K562 (cell line): ENCODE results near the gene COX4I2. TPM values are rescaled to one million over a fixed set of nuclear protein-coding genes. Genes with fewer than 3 reads are reported as not detected.

Source experiments
- CBFA2T3 ChIP-seq: fragments of 450-650 bp; IDR thresholded peaks from 2 replicates; pipeline ENCODE4 v1.6.1; 2017
- GATA2 ChIP-seq: sonication (generic); formaldehyde crosslinking; IDR thresholded peaks from 2 replicates; pipeline ENCODE4 v1.4.0; 2020; ENCODE audit warnings: mild to moderate bottlenecking, missing genetic modification reagents
- ILF3 ChIP-seq: fragments of 450-650 bp; IDR thresholded peaks from 2 replicates; pipeline ENCODE4 v1.6.1; 2018; ENCODE audit warnings: antibody characterized with exemption, mild to moderate bottlenecking, moderate library complexity, borderline replicate concordance
- JUNB ChIP-seq: fragments of 450-650 bp; formaldehyde crosslinking; conservative IDR thresholded peaks from 2 replicates; pipeline ENCODE4 v1.4.0; 2020; ENCODE audit warnings: mild to moderate bottlenecking
- KDM1A ChIP-seq, 2 experiments: fragments of 450-650 bp; IDR thresholded peaks; 2 replicates each; pipeline ENCODE4 v1.6.1; 2016; ENCODE audit warnings: mild to moderate bottlenecking in 2 of 2
- KLF6 ChIP-seq: fragments of 250-450 bp; sonication (Bioruptor Pico); IDR thresholded peaks from 2 replicates; pipeline ENCODE4 v1.4.0; 2020; ENCODE audit warnings: mild to moderate bottlenecking, moderate library complexity, borderline replicate concordance
- MYBL2 ChIP-seq, 2 experiments: fragments of 450-650 bp in 1 of 2; sonication (generic) in 1 of 2; formaldehyde crosslinking in 1 of 2; IDR thresholded peaks; 2 replicates each; pipeline versions ENCODE4 v1.6.1 to v1.8.1; 2017 to 2022; ENCODE audit warnings: borderline replicate concordance in 1 of 2, inconsistent platforms in 1 of 2, low read depth in 1 of 2, mild to moderate bottlenecking in 1 of 2, missing genetic modification reagents in 1 of 2, moderate library complexity in 1 of 2
- NCOA4 ChIP-seq: fragments of 450-650 bp; IDR thresholded peaks from 2 replicates; pipeline ENCODE4 v1.6.1; 2018; ENCODE audit warnings: mild to moderate bottlenecking; ENCODE audit not compliant: partially characterized antibody
- NUFIP1 ChIP-seq: fragments of 450-650 bp; IDR thresholded peaks from 2 replicates; pipeline ENCODE4 v1.6.1; 2018; ENCODE audit not compliant: partially characterized antibody
- POLR2A ChIP-seq: fragments of 450-650 bp; conservative IDR thresholded peaks from 2 replicates; pipeline ENCODE4 v1.6.1; 2016
- POLR2G ChIP-seq: fragments of 200-400 bp; formaldehyde crosslinking; IDR thresholded peaks from 2 replicates; pipeline ENCODE4 v1.6.1; 2017; ENCODE audit warnings: low read depth, mild to moderate bottlenecking, antibody characterized with exemption, low read length, moderate library complexity
- PTRF ChIP-seq: fragments of 450-650 bp; IDR thresholded peaks from 2 replicates; pipeline ENCODE4 v1.6.1; 2016; ENCODE audit warnings: mild to moderate bottlenecking, missing genetic modification characterization, missing compliant biosample characterization
- PURB ChIP-seq: sonication (generic); formaldehyde crosslinking; IDR thresholded peaks from 2 replicates; pipeline ENCODE4 v1.9.0; 2021; ENCODE audit warnings: low read depth, mild to moderate bottlenecking, missing genetic modification reagents
- RAD51 ChIP-seq: fragments of 450-650 bp; IDR thresholded peaks from 2 replicates; pipeline ENCODE4 v1.7.1; 2016; ENCODE audit warnings: low read depth, mild to moderate bottlenecking, borderline replicate concordance
- RB1 ChIP-seq: fragments of 450-650 bp; IDR thresholded peaks from 2 replicates; pipeline ENCODE4 v1.6.1; 2017; ENCODE audit warnings: low read depth, mild to moderate bottlenecking
- SMARCA5 ChIP-seq: fragments of 450-650 bp; IDR thresholded peaks from 2 replicates; pipeline ENCODE4 v1.6.1; 2016
- WHSC1 ChIP-seq: IDR thresholded peaks from one replicate; pipeline ENCODE4 v1.6.1; 2012; ENCODE audit warnings: low read length, control low read depth, inconsistent platforms
- ZNF12 ChIP-seq: sonication (generic); formaldehyde crosslinking; IDR thresholded peaks from 2 replicates; pipeline ENCODE4 v1.4.0; 2020; ENCODE audit warnings: mild to moderate bottlenecking, missing genetic modification reagents
- ZNF217 ChIP-seq: sonication (generic); formaldehyde crosslinking; IDR thresholded peaks from 2 replicates; pipeline ENCODE4 v1.8.0; 2022; ENCODE audit warnings: mild to moderate bottlenecking, missing genetic modification reagents
- ZNF316 ChIP-seq: fragments of 450-650 bp; IDR thresholded peaks from 2 replicates; pipeline ENCODE4 v1.6.1; 2016
- ZNF583 ChIP-seq: fragments of 250-450 bp; sonication (Bioruptor Pico); IDR thresholded peaks from 2 replicates; pipeline ENCODE4 v1.4.0; 2020
- ZNF766 ChIP-seq: fragments of 200-800 bp; sonication (Bioruptor generic); conservative IDR thresholded peaks from 2 replicates; pipeline ENCODE4 v1.6.1; 2016; ENCODE audit warnings: missing genetic modification characterization, missing compliant biosample characterization
- polyA plus RNA-seq, 8 experiments: library from polyadenylated mRNA; depleted of rRNA in 4 of 8; stranded (reverse) in 5 of 8; unstranded in 3 of 8; fragments of >200 nt; fragmentation: Nextera tagmentation in 2 of 8; fragmentation: Illumina TruSeq in 1 of 8; extraction: Ambion mirVana in 2 of 8; extraction: Trizol in 1 of 8; gene quantifications; 2 replicates each; pipeline versions ENCODE4 v1.2.1 to v1.2.3, GENCODE V29; 2011 to 2014; ENCODE audit warnings: inconsistent platforms in 1 of 8, missing spikeins in 1 of 8
- total RNA-seq, 7 experiments: library from RNA; depleted of rRNA in 6 of 7; stranded (reverse); fragments of >200 nt in 6 of 7; fragmentation: Illumina TruSeq in 2 of 7; extraction: Trizol in 2 of 7; gene quantifications; 2 replicates each; pipeline versions ENCODE4 v1.2.1 to v1.2.3, GENCODE V29; 2011 to 2021; ENCODE audit warnings: low replicate concordance in 1 of 7
- TF ChIP-seq, protein P1 (sequence below): fragments of 450-650 bp; IDR thresholded peaks from 2 replicates; pipeline ENCODE4 v1.6.1; 2016; ENCODE audit warnings: low read depth, mild to moderate bottlenecking, moderate library complexity
- TF ChIP-seq, protein P2 (sequence below), 2 experiments: IDR thresholded peaks; 2 replicates each; pipeline ENCODE4 v1.6.1; 2012; ENCODE audit warnings: improper control_type of control experiment in 2 of 2, low read depth in 2 of 2, low read length in 2 of 2, borderline replicate concordance in 1 of 2
- TF ChIP-seq, protein P3 (sequence below): fragments of 450-650 bp; IDR thresholded peaks from 2 replicates; pipeline ENCODE4 v1.6.1; 2016; ENCODE audit warnings: borderline replicate concordance

COX4I2 gene
- total and polyA plus RNA-seq, 9 of the 15 experiments (the other 6 are each of a cell fraction or from before 2014, with no cell fraction given), result not detected

DNA sequence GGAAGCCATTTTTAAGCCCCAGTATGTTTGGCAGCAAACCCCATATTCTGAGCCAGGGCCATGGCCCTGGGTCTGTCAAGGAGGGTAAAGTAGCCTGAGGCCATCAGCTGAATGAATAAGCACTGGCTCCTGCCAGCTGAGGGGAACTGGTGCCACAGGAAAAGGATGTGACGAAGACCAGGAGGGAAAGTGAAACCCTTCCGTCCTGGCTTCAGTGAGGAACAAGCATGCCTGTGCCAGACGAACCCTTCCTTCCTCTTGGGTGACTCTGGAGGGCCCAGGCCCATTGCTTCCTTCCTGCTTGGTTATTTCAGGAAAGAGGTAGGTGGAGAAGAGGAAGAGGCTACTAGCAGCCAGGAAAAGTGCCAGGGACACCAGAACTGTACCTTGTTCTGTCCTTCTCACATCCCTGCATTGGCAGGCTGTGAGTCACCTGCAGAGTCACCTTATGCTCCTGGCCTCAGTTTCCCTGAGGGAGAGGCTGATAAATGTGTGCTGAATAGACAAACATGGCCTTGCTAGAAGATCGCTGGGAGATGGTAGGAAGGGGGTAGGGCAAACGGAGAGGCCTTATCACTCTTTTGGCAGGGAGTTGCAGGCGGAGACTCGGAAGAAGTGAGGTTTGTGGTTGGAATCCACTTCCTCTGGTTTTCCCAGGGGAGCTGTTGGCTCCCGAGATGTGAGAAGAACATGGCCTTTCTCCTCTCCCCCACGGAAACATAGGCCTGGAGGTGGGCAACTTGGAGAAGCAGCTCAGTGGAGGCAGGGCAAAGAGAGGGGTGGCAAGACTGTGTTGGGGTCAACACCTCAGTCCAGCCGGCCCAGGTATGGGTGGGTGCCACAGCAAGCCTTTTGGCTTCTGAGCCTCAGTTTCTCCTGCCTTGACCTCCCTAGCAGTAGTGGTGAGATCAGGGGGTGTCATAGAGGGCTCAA lies 37.4 kb downstream of the COX4I2 start (continued):
- TF ChIP-seq JUNB (no peak), RB1 (no peak), POLR2G (peak; percentile 48), ZNF217 (CRISPR knock-in tag) (no peak), KLF6 (CRISPR knock-in tag) (peak; percentile 44), WHSC1 (peak; percentile 60), ILF3 (no peak), KDM1A (IDR thresholded peaks at IDR 0.05) (no peak; a peak in 1 of 4 replicates), SMARCA5 (peak; percentile 53; the same call in 1 of the 2 replicates), CBFA2T3 (peak; percentile 75), ZNF316 (peak; percentile 84), ZNF583 (CRISPR knock-in tag) (peak; percentile 90), NUFIP1 (no peak), ZNF12 (CRISPR knock-in tag) (no peak), RAD51 (no peak), NCOA4 (no peak), GATA2 (CRISPR knock-in tag) (peak; percentile 80; the same call in 1 of the 2 replicates), PTRF (tag) (0 out of 2 replicates have a peak, but pooled peaks have one; percentile 12), PURB (CRISPR knock-in tag) (no peak), POLR2A (peak; percentile 70), MYBL2 (IDR thresholded peaks at IDR 0.05; ENCODE audit: low read depth) (no peak), MYBL2 (CRISPR knock-in tag; IDR thresholded peaks at IDR 0.05; ENCODE audit: borderline replicate concordance) (no peak), ZNF766 (CRISPR knock-in tag) (peak; percentile 79)
- TF ChIP-seq, protein P1, sequence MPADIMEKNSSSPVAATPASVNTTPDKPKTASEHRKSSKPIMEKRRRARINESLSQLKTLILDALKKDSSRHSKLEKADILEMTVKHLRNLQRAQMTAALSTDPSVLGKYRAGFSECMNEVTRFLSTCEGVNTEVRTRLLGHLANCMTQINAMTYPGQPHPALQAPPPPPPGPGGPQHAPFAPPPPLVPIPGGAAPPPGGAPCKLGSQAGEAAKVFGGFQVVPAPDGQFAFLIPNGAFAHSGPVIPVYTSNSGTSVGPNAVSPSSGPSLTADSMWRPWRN, result peak; percentile 42; the same call in 1 of the 2 replicates
- TF ChIP-seq, protein P2, sequence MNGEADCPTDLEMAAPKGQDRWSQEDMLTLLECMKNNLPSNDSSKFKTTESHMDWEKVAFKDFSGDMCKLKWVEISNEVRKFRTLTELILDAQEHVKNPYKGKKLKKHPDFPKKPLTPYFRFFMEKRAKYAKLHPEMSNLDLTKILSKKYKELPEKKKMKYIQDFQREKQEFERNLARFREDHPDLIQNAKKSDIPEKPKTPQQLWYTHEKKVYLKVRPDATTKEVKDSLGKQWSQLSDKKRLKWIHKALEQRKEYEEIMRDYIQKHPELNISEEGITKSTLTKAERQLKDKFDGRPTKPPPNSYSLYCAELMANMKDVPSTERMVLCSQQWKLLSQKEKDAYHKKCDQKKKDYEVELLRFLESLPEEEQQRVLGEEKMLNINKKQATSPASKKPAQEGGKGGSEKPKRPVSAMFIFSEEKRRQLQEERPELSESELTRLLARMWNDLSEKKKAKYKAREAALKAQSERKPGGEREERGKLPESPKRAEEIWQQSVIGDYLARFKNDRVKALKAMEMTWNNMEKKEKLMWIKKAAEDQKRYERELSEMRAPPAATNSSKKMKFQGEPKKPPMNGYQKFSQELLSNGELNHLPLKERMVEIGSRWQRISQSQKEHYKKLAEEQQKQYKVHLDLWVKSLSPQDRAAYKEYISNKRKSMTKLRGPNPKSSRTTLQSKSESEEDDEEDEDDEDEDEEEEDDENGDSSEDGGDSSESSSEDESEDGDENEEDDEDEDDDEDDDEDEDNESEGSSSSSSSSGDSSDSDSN (IDR thresholded peaks at IDR 0.05; ENCODE audit: borderline replicate concordance in 1 of 2, low read depth in 2 of 2, low read length in 2 of 2), result 0 out of 4 replicates have a peak, but pooled peaks of 1 of the 2 experiments have one; percentile 43
- TF ChIP-seq, protein P3, sequence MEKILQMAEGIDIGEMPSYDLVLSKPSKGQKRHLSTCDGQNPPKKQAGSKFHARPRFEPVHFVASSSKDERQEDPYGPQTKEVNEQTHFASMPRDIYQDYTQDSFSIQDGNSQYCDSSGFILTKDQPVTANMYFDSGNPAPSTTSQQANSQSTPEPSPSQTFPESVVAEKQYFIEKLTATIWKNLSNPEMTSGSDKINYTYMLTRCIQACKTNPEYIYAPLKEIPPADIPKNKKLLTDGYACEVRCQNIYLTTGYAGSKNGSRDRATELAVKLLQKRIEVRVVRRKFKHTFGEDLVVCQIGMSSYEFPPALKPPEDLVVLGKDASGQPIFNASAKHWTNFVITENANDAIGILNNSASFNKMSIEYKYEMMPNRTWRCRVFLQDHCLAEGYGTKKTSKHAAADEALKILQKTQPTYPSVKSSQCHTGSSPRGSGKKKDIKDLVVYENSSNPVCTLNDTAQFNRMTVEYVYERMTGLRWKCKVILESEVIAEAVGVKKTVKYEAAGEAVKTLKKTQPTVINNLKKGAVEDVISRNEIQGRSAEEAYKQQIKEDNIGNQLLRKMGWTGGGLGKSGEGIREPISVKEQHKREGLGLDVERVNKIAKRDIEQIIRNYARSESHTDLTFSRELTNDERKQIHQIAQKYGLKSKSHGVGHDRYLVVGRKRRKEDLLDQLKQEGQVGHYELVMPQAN, result no peak
